ENCODE measurements around the gene TSGA10.

GRCh38 chr2:99139003-99139402 lies 15.7 kb downstream of the TSGA10 start:
- TF ChIP-seq, protein P1, sequence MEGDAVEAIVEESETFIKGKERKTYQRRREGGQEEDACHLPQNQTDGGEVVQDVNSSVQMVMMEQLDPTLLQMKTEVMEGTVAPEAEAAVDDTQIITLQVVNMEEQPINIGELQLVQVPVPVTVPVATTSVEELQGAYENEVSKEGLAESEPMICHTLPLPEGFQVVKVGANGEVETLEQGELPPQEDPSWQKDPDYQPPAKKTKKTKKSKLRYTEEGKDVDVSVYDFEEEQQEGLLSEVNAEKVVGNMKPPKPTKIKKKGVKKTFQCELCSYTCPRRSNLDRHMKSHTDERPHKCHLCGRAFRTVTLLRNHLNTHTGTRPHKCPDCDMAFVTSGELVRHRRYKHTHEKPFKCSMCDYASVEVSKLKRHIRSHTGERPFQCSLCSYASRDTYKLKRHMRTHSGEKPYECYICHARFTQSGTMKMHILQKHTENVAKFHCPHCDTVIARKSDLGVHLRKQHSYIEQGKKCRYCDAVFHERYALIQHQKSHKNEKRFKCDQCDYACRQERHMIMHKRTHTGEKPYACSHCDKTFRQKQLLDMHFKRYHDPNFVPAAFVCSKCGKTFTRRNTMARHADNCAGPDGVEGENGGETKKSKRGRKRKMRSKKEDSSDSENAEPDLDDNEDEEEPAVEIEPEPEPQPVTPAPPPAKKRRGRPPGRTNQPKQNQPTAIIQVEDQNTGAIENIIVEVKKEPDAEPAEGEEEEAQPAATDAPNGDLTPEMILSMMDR (IDR thresholded peaks at IDR 0.05) = no peak
- TF ChIP-seq POLR2A (IDR thresholded peaks at IDR 0.05) = no peak

All from testis (tissue), 2 donors.